GM15510 (cell line): ENCODE data around the gene CUX1.

Experiments used
- POLR2A ChIP-seq: IDR thresholded peaks from 3 replicates; pipeline ENCODE4 v1.6.1; 2011; ENCODE audit warnings: borderline replicate concordance; ENCODE audit not compliant: insufficient read length; ENCODE audit errors: extremely low read depth

The CUX1 gene

GRCh38 chr7:102039706-102040105 is 222.3 kb downstream of the CUX1 start:
- TF ChIP-seq POLR2A: no peak

- TF ChIP-seq POLR2A: no peak
These were observed 223.1 kb downstream of the CUX1 start for GRCh38 chr7:102040569-102040968.

- no peak for TF ChIP-seq POLR2A
These were observed 224.7 kb downstream of the CUX1 start for GRCh38 chr7:102042016-102042656.

GRCh38 chr7:102044641-102044983 is 227.2 kb downstream of the CUX1 start:
- TF ChIP-seq POLR2A: no peak

GRCh38 chr7:102044984-102045673 is 227.7 kb downstream of the CUX1 start:
- no peak for TF ChIP-seq POLR2A

- no peak for TF ChIP-seq POLR2A
These were observed 228.4 kb downstream of the CUX1 start for GRCh38 chr7:102045681-102046372.

- no peak for TF ChIP-seq POLR2A
These were observed 229.1 kb downstream of the CUX1 start for GRCh38 chr7:102046373-102047117.

- TF ChIP-seq POLR2A: no peak
These were observed 229.7 kb downstream of the CUX1 start for GRCh38 chr7:102047167-102047566.

GRCh38 chr7:102049765-102050164 is 232.3 kb downstream of the CUX1 start:
- TF ChIP-seq POLR2A: no peak

GRCh38 chr7:102050864-102051460 is 233.5 kb downstream of the CUX1 start:
- TF ChIP-seq POLR2A: no peak

- TF ChIP-seq POLR2A: no peak
These were observed 236.7 kb downstream of the CUX1 start for GRCh38 chr7:102054158-102054557.

GRCh38 chr7:102055181-102055976 is 238.0 kb downstream of the CUX1 start:
- TF ChIP-seq POLR2A: no peak

GRCh38 chr7:102059524-102059923 is 242.1 kb downstream of the CUX1 start:
- no peak for TF ChIP-seq POLR2A

- no peak for TF ChIP-seq POLR2A
These were observed 244.0 kb downstream of the CUX1 start for GRCh38 chr7:102061354-102061945.

GRCh38 chr7:102061981-102062390 is 244.6 kb downstream of the CUX1 start:
- no peak for TF ChIP-seq POLR2A
